Right cardiac atrium (tissue), 5 donors: ENCODE measurements around the gene ULK1. TPM values are rescaled to one million over a fixed set of nuclear protein-coding genes. Genes with fewer than 3 reads are reported as not detected.

Experiments used
- ATAC-seq, 2 donors: fragments of 200-7000 bp; cut with Tn5 transposase; one replicate each; pipeline versions ENCODE4 v1.8.0 to v1.9.1; 2020; ENCODE audit warnings: moderate library complexity in 2 of 2, mild to moderate bottlenecking in 1 of 2
- DNase-seq, 3 donors: peaks; one replicate each; pipeline ENCODE4 v3.0.0-alpha.2; 2020
- H3K27ac ChIP-seq: one replicate; pipeline ENCODE4 v1.5.1; 2013; ENCODE audit warnings: mild to moderate bottlenecking, low read length, control low read depth, moderate library complexity
- H3K27me3 ChIP-seq: one replicate; pipeline ENCODE4 v1.6.1; 2013; ENCODE audit not compliant: control insufficient read depth, insufficient read depth
- H3K4me1 ChIP-seq: one replicate; pipeline ENCODE4 v1.6.1; 2013; ENCODE audit warnings: low read length; ENCODE audit not compliant: control insufficient read depth, insufficient read depth
- H3K4me3 ChIP-seq: one replicate; pipeline ENCODE4 v1.5.1; 2013; ENCODE audit warnings: low read length, control low read depth
- H3K9me3 ChIP-seq: one replicate; pipeline ENCODE4 v1.6.1; 2013; ENCODE audit warnings: low read length; ENCODE audit not compliant: control insufficient read depth
- WGBS: extraction: QIAGEN DNeasy Blood & Tissue Kit; methylation state at CpG from one replicate; pipeline ENCODE4 v1.1.7; 2013; 5-methylcytosine and 5-hydroxymethylcytosine counted together
- intact Hi-C, 4 donors: fragments of 100-400 bp; cut with DNase I; formaldehyde crosslinking; loops; one replicate each; pipeline versions ENCODE4 v1.11.0 to v1.14.0; 2022 to 2023
- polyA plus RNA-seq: library from polyadenylated mRNA; stranded (reverse); fragments of 200-250 nt; gene quantifications from one replicate; pipeline ENCODE4 v1.2.3, GENCODE V29; 2013
- total RNA-seq, 4 donors: library from RNA; stranded (reverse); fragmentation: NEBNext Ultra II Directional; extraction: Animal tissue kit (Norgen Biotek cat#: 25700); gene quantifications; one replicate each; pipeline ENCODE4 v1.2.1, GENCODE V29; 2021
- donor health status: healthy with polysubstance abuse.
- donor health status: DM: no; HTN: yes; CAD: no.
- donor health status: DM: no; HTN: no; CAD: no.
- donor health status: DM: no; HTN: yes; CAD: no; lungs with severe emphysema.
- donor health status: DM: yes; HTN: yes; CAD: no.

ULK1 gene
- total and polyA plus RNA-seq, 5 donors, result 29.4 to 51.3 (median 47.8) TPM

- intact Hi-C loops, result loop anchor here in 1 of 4 donors (5.0 kb wide), 2 partner anchors 32 to 52 kb away; partner anchors contain the start of genes EP400 and PUS1
Measured at GRCh38 chr12:131894981-131895639, 688 bp downstream of the ULK1 start.

GRCh38 chr12:131895640-131896079 lies 1.2 kb downstream of the ULK1 start:
- Histone ChIP-seq H3K27ac (peak overlapping the region; percentile 95), H3K4me1 (peaks cover 3% of the 10 kb centered on the region), H3K4me3 (peak overlapping the region; percentile 99), H3K27me3 (no peaks in the 10 kb centered on the region), H3K9me3 (no peaks in the 10 kb centered on the region)
- intact Hi-C loops, result loop anchor here in 1 of 4 donors (5.0 kb wide), 1 partner anchor 52 kb away; the partner anchor contains the start of gene EP400
- ATAC-seq, result no peak
- WGBS, result 4% methylated on average over 12 of the region's 12 CpGs
- DNase-seq, result no peak

More at GRCh38 chr12:131894981-131895639, 688 bp downstream of the ULK1 start:
- H3K9me3 ChIP-seq, result no peaks in the 10 kb centered on the region
- no peaks in the 10 kb centered on the region for H3K27me3 ChIP-seq
- peaks cover 3% of the 10 kb centered on the region for H3K4me1 ChIP-seq
- DNase-seq (peak; percentile 31 to 73 (median 65)), ATAC-seq (no peak)
- H3K4me3 ChIP-seq, result peak overlapping the region; percentile 99
- WGBS, result 2% methylated on average over 54 of the region's 54 CpGs
- H3K27ac ChIP-seq, result peak overlapping the region; percentile 95

DNA sequence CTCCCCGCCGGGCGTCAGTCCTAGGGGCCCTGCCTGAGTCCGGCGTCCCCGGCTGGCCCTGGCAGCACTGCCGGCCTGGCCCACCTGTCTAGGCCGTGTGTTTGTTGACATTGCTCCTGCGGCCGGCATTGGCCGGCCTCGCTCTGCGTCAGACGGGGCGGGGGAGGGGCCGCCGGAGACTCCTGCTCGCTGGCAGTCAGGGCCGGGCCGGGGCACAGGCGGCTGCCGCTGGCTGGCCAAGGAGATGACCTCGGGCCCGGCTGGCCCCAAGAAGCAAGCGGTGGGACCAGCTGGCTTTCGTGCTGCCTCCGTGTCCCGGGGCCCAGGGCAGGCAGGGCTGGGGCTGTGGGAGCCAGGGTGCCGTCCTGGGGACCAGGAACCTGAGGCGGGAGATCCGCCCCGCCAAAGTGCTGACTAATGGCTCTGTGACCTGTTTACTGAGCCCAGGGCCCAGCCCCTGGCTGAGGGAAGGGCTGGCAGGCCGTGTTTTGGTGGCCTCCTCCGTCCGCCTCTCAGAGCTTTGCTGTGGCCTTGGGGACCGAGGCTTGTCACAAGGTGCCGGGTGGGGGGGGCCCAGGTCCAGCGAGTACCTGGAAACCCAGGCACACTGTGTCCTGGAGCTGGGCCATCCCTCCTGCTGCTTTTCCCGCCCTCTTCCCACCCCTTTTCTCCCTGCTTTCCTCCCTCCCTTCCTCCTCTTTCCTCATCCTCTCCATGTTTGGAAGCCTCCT lies 1.8 kb downstream of the ULK1 start:
- under 1% methylated on average over 39 of the region's 39 CpGs for WGBS
- DNase-seq, result peak; percentile 90 to 97 (median 96)
- H3K4me1 ChIP-seq, result peaks cover 3% of the 10 kb centered on the region
- intact Hi-C loops, result loop anchor here in 1 of 4 donors (5.0 kb wide), 1 partner anchor 51 kb away; the partner anchor contains the start of gene EP400
- H3K27ac ChIP-seq, result peak overlapping the region; percentile 95
- peak; percentile 91 for ATAC-seq
- no peaks in the 10 kb centered on the region for H3K27me3 ChIP-seq
- no peaks in the 10 kb centered on the region for H3K9me3 ChIP-seq
- H3K4me3 ChIP-seq, result peak overlapping the region; percentile 99

- 61% methylated on average over 14 of the region's 14 CpGs for WGBS
- no peak overlapping the region for H3K4me3 ChIP-seq
Measured at GRCh38 chr12:131896811-131897270, 2.4 kb downstream of the ULK1 start.

GRCh38 chr12:131897276-131897675 lies 2.9 kb downstream of the ULK1 start:
- Histone ChIP-seq H3K4me1 (peaks cover 6% of the 10 kb centered on the region), H3K27me3 (no peaks in the 10 kb centered on the region), H3K4me3 (no peak overlapping the region), H3K27ac (no peak overlapping the region), H3K9me3 (no peaks in the 10 kb centered on the region)
- WGBS, result 91% methylated on average over 18 of the region's 18 CpGs
- intact Hi-C loops, result loop anchor here in 1 of 4 donors (5.0 kb wide), 1 partner anchor 50 kb away; the partner anchor contains the start of gene EP400
- ATAC-seq, result no peak
- DNase-seq, result peak; percentile 13 to 64 (median 55)

More at GRCh38 chr12:131896811-131897270, 2.4 kb downstream of the ULK1 start:
- intact Hi-C loops, result loop anchor here in 1 of 4 donors (5.0 kb wide), 1 partner anchor 50 kb away; the partner anchor contains the start of gene EP400
- peak; percentile 91 to 96 (median 96) for DNase-seq
- ATAC-seq, result peak; percentile 80 to 84
- Histone ChIP-seq H3K27ac (peak overlapping the region; percentile 95), H3K4me1 (peaks cover 3% of the 10 kb centered on the region), H3K27me3 (no peaks in the 10 kb centered on the region), H3K9me3 (no peaks in the 10 kb centered on the region)

GRCh38 chr12:131897875-131898274 lies 3.5 kb downstream of the ULK1 start:
- H3K4me3 ChIP-seq, result no peak overlapping the region
- H3K27me3 ChIP-seq, result no peaks in the 10 kb centered on the region
- no peak for ATAC-seq
- peak in 1 of 3 donors; percentile 25 for DNase-seq
- WGBS, result 83% methylated on average over 9 of the region's 9 CpGs
- no peaks in the 10 kb centered on the region for H3K9me3 ChIP-seq
- no peak overlapping the region for H3K27ac ChIP-seq
- H3K4me1 ChIP-seq, result peaks cover 9% of the 10 kb centered on the region
- intact Hi-C loops, result loop anchor here in 1 of 4 donors (5.0 kb wide), 1 partner anchor 49 kb away; the partner anchor contains the start of gene EP400

DNA sequence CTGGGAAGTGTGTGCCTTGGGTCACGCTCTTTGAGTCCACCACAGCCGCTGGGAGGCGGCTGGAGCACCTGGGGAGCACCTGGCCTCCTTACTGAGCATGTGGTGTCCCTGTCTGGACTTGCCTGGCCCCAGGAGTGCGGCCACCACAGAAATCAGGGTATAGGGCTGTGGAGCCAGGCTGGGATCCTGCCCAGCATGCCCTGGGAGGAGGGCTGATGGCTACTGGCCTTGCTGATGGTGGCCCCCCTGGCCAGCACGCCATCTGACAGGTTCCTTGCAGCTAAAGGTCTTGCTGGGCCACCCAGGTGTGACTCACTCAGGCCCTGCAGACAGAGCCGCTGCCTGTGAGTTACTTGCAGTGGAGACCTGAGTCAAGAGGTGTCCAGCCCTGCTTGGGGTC lies 6.0 kb downstream of the ULK1 start:
- DNase-seq (peak in 2 of 3 donors; percentile 36 to 54), ATAC-seq (no peak)
- Histone ChIP-seq H3K9me3 (no peaks in the 10 kb centered on the region), H3K4me1 (peaks cover 9% of the 10 kb centered on the region), H3K4me3 (no peak overlapping the region), H3K27ac (no peak overlapping the region), H3K27me3 (no peaks in the 10 kb centered on the region)
- intact Hi-C loops, result no loop called here
- 97% methylated on average over 6 of the region's 6 CpGs for WGBS

GRCh38 chr12:131901431-131902331 lies 7.3 kb downstream of the ULK1 start:
- no peaks in the 10 kb centered on the region for H3K27me3 ChIP-seq
- 55% methylated on average over 30 of the region's 30 CpGs for WGBS
- DNase-seq (peak; percentile 67 to 89 (median 81)), ATAC-seq (peak; percentile 76 to 79)
- no peaks in the 10 kb centered on the region for H3K9me3 ChIP-seq
- H3K27ac ChIP-seq, result peak overlapping the region; percentile 29
- intact Hi-C loops, result no loop called here
- H3K4me3 ChIP-seq, result no peak overlapping the region
- H3K4me1 ChIP-seq, result peaks cover 9% of the 10 kb centered on the region

GRCh38 chr12:131902332-131903241 lies 8.2 kb downstream of the ULK1 start:
- DNase-seq (peak; percentile 22 to 55 (median 53)), ATAC-seq (peak; percentile 45 to 53)
- peaks cover 6% of the 10 kb centered on the region for H3K4me1 ChIP-seq
- intact Hi-C loops, result no loop called here
- H3K27me3 ChIP-seq, result no peaks in the 10 kb centered on the region
- peak overlapping the region; percentile 29 for H3K27ac ChIP-seq
- H3K9me3 ChIP-seq, result no peaks in the 10 kb centered on the region
- 64% methylated on average over 25 of the region's 25 CpGs for WGBS
- H3K4me3 ChIP-seq, result no peak overlapping the region
